ENCODE data around the gene BTBD9.

DNA sequence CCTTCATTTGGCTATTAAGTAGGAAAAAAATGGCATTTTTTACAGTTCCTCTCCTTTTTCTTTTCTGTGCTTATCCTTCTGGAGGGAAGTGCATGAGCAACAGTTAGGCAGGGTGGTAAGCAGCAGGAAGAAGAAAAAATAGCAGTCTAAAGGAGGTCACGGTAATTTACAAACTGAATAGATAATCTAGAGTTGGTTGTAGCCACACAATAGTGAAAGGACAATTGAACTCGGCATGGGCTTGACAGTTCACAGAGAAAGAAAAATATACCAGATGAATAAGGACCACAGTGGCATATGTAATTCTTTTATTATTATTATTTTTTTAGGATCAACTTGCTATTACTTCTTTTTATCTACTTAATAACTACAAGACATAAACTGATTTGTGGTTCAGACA is 358.6 kb downstream of the BTBD9 start:
- TF ChIP-seq ZNF274 (IDR thresholded peaks at IDR 0.05; ENCODE audit: low read depth, low read length) (no peak), SUZ12 (IDR thresholded peaks at IDR 0.05; ENCODE audit: extremely low read depth, insufficient read depth, insufficient read length) (no peak), YY1 (IDR thresholded peaks at IDR 0.05; ENCODE audit: insufficient read depth, insufficient read length) (no peak)

Data from NT2/D1 (cell line).